T-helper 2 cell treated with Interferon-gamma antibody and Interleukin-4, amounts not matched to agents 5 μg/mL and 100 μg/mL, for 36 hours (primary cell): Measurements from ENCODE around the gene SENP1.

Experiments
- DNase-seq: peaks from one replicate; pipeline ENCODE4 v3.0.0; 2021; ENCODE audit warnings: low spot score
- H3K27ac Mint-ChIP-seq: one replicate; pipeline ENCODE4 v1.8.0; 2021; ENCODE audit warnings: mild to moderate bottlenecking, mixed read lengths
- H3K27me3 Mint-ChIP-seq: one replicate; pipeline ENCODE4 v1.8.0; 2021; ENCODE audit warnings: low read depth, mixed read lengths
- H3K36me3 Mint-ChIP-seq: one replicate; pipeline ENCODE4 v1.8.0; 2021; ENCODE audit warnings: low read depth, mixed read lengths
- H3K4me1 Mint-ChIP-seq: one replicate; pipeline ENCODE4 v1.8.0; 2021; ENCODE audit warnings: low read depth, mixed read lengths
- H3K4me3 Mint-ChIP-seq: one replicate; pipeline ENCODE4 v1.8.0; 2022; ENCODE audit warnings: mild to moderate bottlenecking, moderate library complexity, mixed read lengths
- H3K9me3 Mint-ChIP-seq: one replicate; pipeline ENCODE4 v1.8.0; 2021; ENCODE audit warnings: mixed read lengths

Gene SENP1

GRCh38 chr12:48045061-48045846, 60.6 kb downstream of the SENP1 start:
- no peaks in the 10 kb centered on the region for H3K9me3 Mint-ChIP-seq
- no peak for DNase-seq
- peaks cover 2% of the 10 kb centered on the region for H3K4me1 Mint-ChIP-seq
- no peak overlapping the region for H3K27ac Mint-ChIP-seq
- no peaks in the 10 kb centered on the region for H3K27me3 Mint-ChIP-seq
- no peak overlapping the region for H3K4me3 Mint-ChIP-seq
- peaks cover 43% of the 10 kb centered on the region for H3K36me3 Mint-ChIP-seq

- DNase-seq, result no peak
- no peaks in the 10 kb centered on the region for H3K9me3 Mint-ChIP-seq
- H3K4me3 Mint-ChIP-seq, result no peak overlapping the region
- no peaks in the 10 kb centered on the region for H3K27me3 Mint-ChIP-seq
- peaks cover 38% of the 10 kb centered on the region for H3K36me3 Mint-ChIP-seq
- H3K4me1 Mint-ChIP-seq, result peaks cover 2% of the 10 kb centered on the region
- H3K27ac Mint-ChIP-seq, result no peak overlapping the region
Observed at GRCh38 chr12:48044396-48044795, 61.5 kb downstream of the SENP1 start.

GRCh38 chr12:48043771-48044170, 62.1 kb downstream of the SENP1 start:
- Mint-ChIP-seq H3K36me3 (peaks cover 37% of the 10 kb centered on the region), H3K27ac (no peak overlapping the region), H3K27me3 (no peaks in the 10 kb centered on the region), H3K9me3 (no peaks in the 10 kb centered on the region), H3K4me1 (peaks cover 2% of the 10 kb centered on the region), H3K4me3 (no peak overlapping the region)
- no peak for DNase-seq

GRCh38 chr12:48041591-48042423, 64.1 kb downstream of the SENP1 start:
- Mint-ChIP-seq H3K4me1 (peaks cover 7% of the 10 kb centered on the region), H3K27me3 (no peaks in the 10 kb centered on the region), H3K9me3 (no peaks in the 10 kb centered on the region), H3K4me3 (no peak overlapping the region), H3K27ac (no peak overlapping the region), H3K36me3 (peaks cover 27% of the 10 kb centered on the region)
- DNase-seq, result no peak

- DNase-seq, result no peak
- no peaks in the 10 kb centered on the region for H3K27me3 Mint-ChIP-seq
- no peak overlapping the region for H3K4me3 Mint-ChIP-seq
- peaks cover 15% of the 10 kb centered on the region for H3K36me3 Mint-ChIP-seq
- H3K9me3 Mint-ChIP-seq, result no peaks in the 10 kb centered on the region
- H3K27ac Mint-ChIP-seq, result no peak overlapping the region
- peaks cover 7% of the 10 kb centered on the region for H3K4me1 Mint-ChIP-seq
Observed at GRCh38 chr12:48040354-48040753, 65.5 kb downstream of the SENP1 start.

GRCh38 chr12:48039151-48039550, 66.7 kb downstream of the SENP1 start:
- Mint-ChIP-seq H3K9me3 (no peaks in the 10 kb centered on the region), H3K4me1 (peaks cover 7% of the 10 kb centered on the region), H3K36me3 (peaks cover 10% of the 10 kb centered on the region), H3K27ac (no peak overlapping the region), H3K27me3 (no peaks in the 10 kb centered on the region), H3K4me3 (no peak overlapping the region)
- DNase-seq, result no peak

- Mint-ChIP-seq H3K4me3 (no peak overlapping the region), H3K9me3 (no peaks in the 10 kb centered on the region), H3K36me3 (peaks cover 2% of the 10 kb centered on the region), H3K27ac (no peak overlapping the region), H3K4me1 (peaks cover 5% of the 10 kb centered on the region), H3K27me3 (no peaks in the 10 kb centered on the region)
- no peak for DNase-seq
Observed at GRCh38 chr12:48038085-48038484, 67.8 kb downstream of the SENP1 start.

GRCh38 chr12:48037267-48037915, 68.5 kb downstream of the SENP1 start:
- H3K27me3 Mint-ChIP-seq, result no peaks in the 10 kb centered on the region
- H3K36me3 Mint-ChIP-seq, result peaks cover under 1% of the 10 kb centered on the region
- DNase-seq, result no peak
- peaks cover 5% of the 10 kb centered on the region for H3K4me1 Mint-ChIP-seq
- no peak overlapping the region for H3K27ac Mint-ChIP-seq
- H3K9me3 Mint-ChIP-seq, result no peaks in the 10 kb centered on the region
- no peak overlapping the region for H3K4me3 Mint-ChIP-seq

GRCh38 chr12:48036818-48037217, 69.1 kb downstream of the SENP1 start:
- no peak overlapping the region for H3K27ac Mint-ChIP-seq

GRCh38 chr12:48034835-48035805, 70.8 kb downstream of the SENP1 start:
- Mint-ChIP-seq H3K4me3 (no peak overlapping the region), H3K27me3 (no peaks in the 10 kb centered on the region), H3K9me3 (no peaks in the 10 kb centered on the region), H3K4me1 (peaks cover 5% of the 10 kb centered on the region), H3K36me3 (no peaks in the 10 kb centered on the region), H3K27ac (no peak overlapping the region)
- no peak for DNase-seq

More at GRCh38 chr12:48036818-48037217, 69.1 kb downstream of the SENP1 start:
- no peaks in the 10 kb centered on the region for H3K27me3 Mint-ChIP-seq
- H3K4me3 Mint-ChIP-seq, result no peak overlapping the region
- H3K9me3 Mint-ChIP-seq, result no peaks in the 10 kb centered on the region
- no peaks in the 10 kb centered on the region for H3K36me3 Mint-ChIP-seq
- H3K4me1 Mint-ChIP-seq, result peaks cover 5% of the 10 kb centered on the region
- DNase-seq, result no peak

- Mint-ChIP-seq H3K4me3 (no peak overlapping the region), H3K9me3 (no peaks in the 10 kb centered on the region), H3K27me3 (peaks cover 5% of the 10 kb centered on the region), H3K4me1 (peaks cover 5% of the 10 kb centered on the region), H3K27ac (no peak overlapping the region), H3K36me3 (no peaks in the 10 kb centered on the region)
- DNase-seq, result no peak
Observed at GRCh38 chr12:48033451-48033850, 72.4 kb downstream of the SENP1 start.

- no peaks in the 10 kb centered on the region for H3K9me3 Mint-ChIP-seq
Observed at GRCh38 chr12:48032597-48032996, 73.3 kb downstream of the SENP1 start.

More at GRCh38 chr12:48032597-48032996, 73.3 kb downstream of the SENP1 start:
- no peaks in the 10 kb centered on the region for H3K4me1 Mint-ChIP-seq
- H3K27ac Mint-ChIP-seq, result no peak overlapping the region
- H3K4me3 Mint-ChIP-seq, result no peak overlapping the region
- DNase-seq, result no peak
- no peaks in the 10 kb centered on the region for H3K36me3 Mint-ChIP-seq
- peaks cover 5% of the 10 kb centered on the region for H3K27me3 Mint-ChIP-seq
